Tibial artery (tissue), 4 donors: ENCODE measurements around the gene TTC8.
A peak's percentile ranks its signal among the peaks of the same experiment; 100 is the strongest.

Experiments
- DNase-seq, 2 donors: peaks; one replicate each; pipeline ENCODE4 v3.0.0-alpha.2; 2019
- H3K27ac ChIP-seq, 2 donors: fragments of 200-600 bp; sonication (generic) in 1 of 2; 1 replicate in 1 of 2; 2 replicates in 1 of 2; pipeline ENCODE4 v1.5.1; 2018 to 2019; ENCODE audit warnings: mild to moderate bottlenecking in 1 of 2
- H3K27me3 ChIP-seq, 2 donors: fragments of 200-600 bp; sonication (generic) in 1 of 2; one replicate each; pipeline versions ENCODE4 v1.5.1 to v1.6.0; 2016 to 2019
- H3K36me3 ChIP-seq, 3 donors: fragments of 200-600 bp; sonication (generic) in 2 of 3; one replicate each; pipeline ENCODE4 v1.5.1; 2016 to 2019; ENCODE audit warnings: mild to moderate bottlenecking in 2 of 3
- H3K4me1 ChIP-seq, 4 donors: fragments of 200-600 bp; sonication (generic) in 2 of 4; 1 replicate in 3 of 4; 2 replicates in 1 of 4; pipeline ENCODE4 v1.5.1; 2016 to 2019
- H3K4me3 ChIP-seq, 2 donors: fragments of 200-600 bp; sonication (generic) in 1 of 2; 1 replicate in 1 of 2; 2 replicates in 1 of 2; pipeline ENCODE4 v1.5.1; 2018 to 2019; ENCODE audit warnings: mild to moderate bottlenecking in 2 of 2
- H3K9me3 ChIP-seq, 3 donors: fragments of 200-600 bp; sonication (generic) in 1 of 3; one replicate each; pipeline ENCODE4 v1.5.1; 2016 to 2019
- intact Hi-C: fragments of 100-400 bp; cut with DNase I; formaldehyde crosslinking; loops from one replicate; pipeline ENCODE4 v1.15.0; 2023; ENCODE audit warnings: low total_unique reads
- TF ChIP-seq, protein P1 (sequence below), 2 experiments: fragments of 200-600 bp in 1 of 2; fragments of 450-650 bp in 1 of 2; IDR thresholded peaks; one replicate each; pipeline ENCODE4 v1.5.1; 2017 to 2019; ENCODE audit warnings: antibody characterized with exemption in 2 of 2, mild to moderate bottlenecking in 1 of 2, moderate library complexity in 1 of 2

Gene TTC8

DNA sequence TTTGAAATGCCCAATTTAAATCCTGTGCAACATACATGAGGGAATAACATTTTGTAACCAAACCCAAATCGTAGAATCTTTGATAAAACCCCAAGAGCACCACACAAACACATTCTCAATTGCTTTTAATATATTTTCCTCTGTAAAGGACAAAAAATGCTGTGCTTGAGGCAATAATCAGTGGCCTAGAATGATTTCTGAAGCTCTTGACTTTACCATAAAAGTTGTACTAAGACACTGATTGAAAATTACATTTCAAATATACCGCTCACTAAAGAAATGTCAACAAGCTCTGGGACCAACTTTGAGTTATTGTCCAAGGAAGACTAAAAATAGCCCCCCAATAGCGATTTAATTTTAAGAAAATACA is 33.2 kb upstream of the TTC8 start:
- no peak for DNase-seq
- Histone ChIP-seq H3K4me3 (no peak overlapping the region), H3K27me3 (no peaks in the 10 kb centered on the region)

DNA sequence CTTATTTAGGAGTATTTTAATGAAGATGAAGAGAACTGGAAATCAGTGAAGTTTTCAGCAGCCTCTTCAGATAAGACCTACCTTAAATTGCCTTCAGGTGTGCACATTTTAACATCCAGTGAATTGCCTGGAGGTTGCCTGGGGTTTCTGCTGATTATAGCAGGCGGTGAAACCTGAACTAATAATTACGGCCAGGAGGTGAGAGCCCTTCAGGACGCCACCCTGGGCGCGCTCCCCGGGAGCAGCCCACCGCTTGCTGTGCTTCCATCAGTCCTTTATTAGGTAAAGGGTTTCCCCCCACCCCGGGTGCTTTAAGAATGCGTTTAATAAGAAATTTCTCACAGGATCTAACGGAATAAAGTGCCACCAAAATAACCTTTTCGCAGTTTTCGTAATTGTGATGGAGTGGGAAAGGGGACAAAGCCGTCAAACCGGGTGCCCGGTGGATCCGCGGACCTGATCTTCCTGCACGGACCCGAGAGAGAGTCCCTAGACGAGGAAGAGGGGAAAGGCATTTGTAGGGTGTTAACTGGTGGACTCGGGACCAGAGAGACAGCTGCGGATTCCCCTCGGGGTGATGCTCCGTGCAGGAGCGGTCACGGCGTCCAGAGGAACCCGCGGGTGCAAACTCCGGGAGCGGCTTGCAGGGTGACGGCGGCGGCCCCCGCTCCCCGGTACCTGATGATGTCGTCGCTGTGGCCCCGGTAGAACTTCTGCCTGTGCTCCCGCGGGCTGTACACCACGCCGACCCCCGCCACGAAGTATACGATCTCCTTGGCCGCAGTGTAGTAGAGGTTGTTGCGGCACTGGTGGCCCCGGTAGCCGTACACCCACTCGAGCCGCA is 32.6 kb upstream of the TTC8 start:
- H3K4me3 ChIP-seq, result peak overlapping the region; percentile 69 to 74

More for the DNA sequence above, 33.2 kb upstream of the TTC8 start:
- H3K4me1 ChIP-seq, result peaks cover 0 to 16% (median 10%) of the 10 kb centered on the region in 4 donors
- TF ChIP-seq, protein P1, sequence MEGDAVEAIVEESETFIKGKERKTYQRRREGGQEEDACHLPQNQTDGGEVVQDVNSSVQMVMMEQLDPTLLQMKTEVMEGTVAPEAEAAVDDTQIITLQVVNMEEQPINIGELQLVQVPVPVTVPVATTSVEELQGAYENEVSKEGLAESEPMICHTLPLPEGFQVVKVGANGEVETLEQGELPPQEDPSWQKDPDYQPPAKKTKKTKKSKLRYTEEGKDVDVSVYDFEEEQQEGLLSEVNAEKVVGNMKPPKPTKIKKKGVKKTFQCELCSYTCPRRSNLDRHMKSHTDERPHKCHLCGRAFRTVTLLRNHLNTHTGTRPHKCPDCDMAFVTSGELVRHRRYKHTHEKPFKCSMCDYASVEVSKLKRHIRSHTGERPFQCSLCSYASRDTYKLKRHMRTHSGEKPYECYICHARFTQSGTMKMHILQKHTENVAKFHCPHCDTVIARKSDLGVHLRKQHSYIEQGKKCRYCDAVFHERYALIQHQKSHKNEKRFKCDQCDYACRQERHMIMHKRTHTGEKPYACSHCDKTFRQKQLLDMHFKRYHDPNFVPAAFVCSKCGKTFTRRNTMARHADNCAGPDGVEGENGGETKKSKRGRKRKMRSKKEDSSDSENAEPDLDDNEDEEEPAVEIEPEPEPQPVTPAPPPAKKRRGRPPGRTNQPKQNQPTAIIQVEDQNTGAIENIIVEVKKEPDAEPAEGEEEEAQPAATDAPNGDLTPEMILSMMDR (IDR thresholded peaks at IDR 0.05), result no peak
- no peaks in the 10 kb centered on the region for H3K36me3 ChIP-seq
- no peak overlapping the region for H3K27ac ChIP-seq
- H3K9me3 ChIP-seq, result no peaks in the 10 kb centered on the region
- intact Hi-C loops, result no loop called here

DNA sequence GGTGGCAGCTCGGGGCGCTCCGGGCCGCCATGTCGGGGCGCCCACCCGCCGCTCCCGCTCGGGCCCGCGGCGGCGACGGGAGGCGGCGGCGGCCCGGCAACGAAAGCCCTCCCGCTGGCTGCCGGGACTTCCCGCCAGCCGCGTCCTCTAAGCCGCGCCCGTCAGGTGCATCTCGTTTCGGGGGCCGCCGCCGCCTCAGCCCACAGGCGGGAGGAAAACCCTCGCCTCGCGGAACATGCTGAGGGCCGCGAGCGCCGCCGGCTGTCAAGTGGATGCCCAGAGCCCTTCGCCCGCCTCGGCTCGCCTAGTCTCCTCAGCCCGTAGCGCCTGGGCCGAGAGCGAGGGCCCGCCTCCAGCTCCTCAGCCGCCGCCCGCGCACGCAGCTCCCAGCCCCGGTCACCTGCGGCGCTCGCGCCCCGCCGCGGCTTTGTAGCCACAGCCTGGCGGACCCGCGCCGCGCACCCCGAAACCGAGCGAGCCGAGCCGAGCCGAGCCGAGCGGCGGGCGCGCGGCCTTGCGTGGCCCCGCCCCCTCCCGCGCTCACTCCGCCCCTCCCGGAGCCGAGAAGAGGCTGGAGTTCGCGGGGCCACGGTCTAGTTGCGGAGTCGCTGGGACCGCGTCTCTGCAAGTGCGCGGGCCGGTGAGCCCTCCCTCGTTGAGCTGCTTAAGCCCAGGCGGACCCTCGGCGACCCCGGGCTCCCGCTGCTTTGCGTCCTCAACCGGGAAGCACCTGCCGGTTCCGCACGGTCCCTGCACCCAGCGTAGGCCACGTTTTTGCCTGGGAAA is 31.8 kb upstream of the TTC8 start, which contains the start of gene EML5:
EML5 (minus strand) TSS at position 481 of the 786 bp plus-strand sequence; CDS start at position 31, 450 bp downstream.
- intact Hi-C loops, result no loop called here
- peak within 1 kb of the TSS; percentile 69 to 74 for H3K4me3 ChIP-seq
- H3K27ac ChIP-seq, result peak within 1 kb of the TSS; percentile 67 to 72
- H3K9me3 ChIP-seq, result no peaks in the 10 kb centered on the region
- H3K36me3 ChIP-seq, result no peaks in the 10 kb centered on the region
- H3K27me3 ChIP-seq, result no peaks in the 10 kb centered on the region
- peaks cover 0 to 16% (median 10%) of the 10 kb centered on the region in 4 donors for H3K4me1 ChIP-seq
- DNase-seq, result peak; percentile 73 to 85
- TF ChIP-seq, protein P1 (IDR thresholded peaks at IDR 0.05), result peak; percentile 37 to 52

More for the DNA sequence above, 32.6 kb upstream of the TTC8 start:
- Histone ChIP-seq H3K27ac (peak overlapping the region; percentile 67 to 72), H3K9me3 (no peaks in the 10 kb centered on the region), H3K4me1 (peaks cover 0 to 16% (median 10%) of the 10 kb centered on the region in 4 donors), H3K36me3 (no peaks in the 10 kb centered on the region), H3K27me3 (no peaks in the 10 kb centered on the region)
- DNase-seq, result peak in 1 of 2 donors; percentile 29
- TF ChIP-seq, protein P1 (IDR thresholded peaks at IDR 0.05), result no peak
- intact Hi-C loops, result no loop called here

DNA sequence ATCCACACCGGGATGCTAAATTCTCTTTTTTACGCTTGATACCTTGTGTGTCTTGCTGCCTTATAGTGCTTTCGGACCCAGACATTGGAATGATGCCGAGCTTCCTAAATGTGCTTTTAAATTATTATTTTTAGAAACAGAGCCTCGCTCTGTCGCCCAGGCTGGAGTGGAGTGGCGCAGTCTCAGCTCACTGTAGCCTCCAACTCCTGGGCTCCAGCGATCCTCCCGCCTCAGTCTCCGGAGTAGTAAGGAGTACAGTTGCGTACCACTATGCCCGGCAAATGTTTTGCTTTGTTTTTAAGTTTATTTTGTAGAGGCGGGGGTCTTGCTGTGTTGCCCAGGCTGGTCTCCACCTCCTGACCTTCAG is 31.2 kb upstream of the TTC8 start:
- DNase-seq, result no peak
- Histone ChIP-seq H3K36me3 (no peaks in the 10 kb centered on the region), H3K4me3 (peak overlapping the region; percentile 69 to 74), H3K27ac (peak overlapping the region; percentile 67 to 72), H3K27me3 (no peaks in the 10 kb centered on the region), H3K9me3 (no peaks in the 10 kb centered on the region), H3K4me1 (peaks cover 0 to 16% (median 10%) of the 10 kb centered on the region in 4 donors)
- TF ChIP-seq, protein P1 (IDR thresholded peaks at IDR 0.05), result peak in 1 of 2 experiments; percentile 2
- intact Hi-C loops, result no loop called here

DNA sequence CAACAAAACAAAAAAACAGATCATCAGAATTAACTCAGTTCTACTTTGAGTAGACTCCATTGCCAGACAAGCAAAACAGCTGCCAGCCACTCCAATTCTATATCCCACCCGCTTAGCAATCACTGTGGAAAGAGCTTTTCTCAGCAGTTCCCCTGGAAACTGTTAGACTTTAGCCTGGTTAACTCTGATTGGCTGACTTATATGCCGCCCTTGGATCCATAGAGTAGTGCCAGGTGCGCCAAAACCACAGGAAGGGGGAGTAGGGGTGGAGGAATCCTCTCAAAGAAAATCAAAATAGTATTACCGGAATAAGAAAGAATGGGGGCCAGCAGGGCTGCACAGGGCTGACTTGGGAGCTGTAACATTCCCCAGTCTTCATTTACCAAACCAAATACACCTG is 26.3 kb upstream of the TTC8 start:
- H3K36me3 ChIP-seq, result no peaks in the 10 kb centered on the region
- no peak overlapping the region for H3K4me3 ChIP-seq
- intact Hi-C loops, result no loop called here
- H3K9me3 ChIP-seq, result no peaks in the 10 kb centered on the region
- no peak for DNase-seq
- TF ChIP-seq, protein P1 (IDR thresholded peaks at IDR 0.05), result no peak
- peaks cover 0 to 5% (median 2%) of the 10 kb centered on the region in 4 donors for H3K4me1 ChIP-seq
- H3K27me3 ChIP-seq, result no peaks in the 10 kb centered on the region
- H3K27ac ChIP-seq, result no peak overlapping the region
